Keratinocyte (primary cell): ENCODE data around the gene CCNY. TPM values are rescaled to one million over a fixed set of nuclear protein-coding genes. Genes with fewer than 3 reads are reported as not detected.

Experiments used
- DNase-seq: peaks from one replicate; pipeline ENCODE4 v3.0.0-alpha.2; 2011; ENCODE audit warnings: low read depth, missing footprints, low spot score
- FAIRE-seq: peaks from 2 replicates; lab custom pipeline; 2011; peaks lifted over from hg19 to GRCh38; lab: Jason Lieb, UNC
- H2AFZ ChIP-seq: 2 replicates; pipeline ENCODE4 v1.6.0; 2012; ENCODE audit warnings: low read length, control low read depth, inconsistent platforms; ENCODE audit not compliant: control insufficient read depth
- H3K27ac ChIP-seq: 2 replicates; pipeline ENCODE4 v1.5.1; 2011; ENCODE audit warnings: low read length; ENCODE audit not compliant: control insufficient read depth, insufficient read depth
- H3K27me3 ChIP-seq: 3 replicates; pipeline ENCODE4 v1.6.0; 2011; ENCODE audit warnings: low read length; ENCODE audit not compliant: control insufficient read depth, insufficient read depth; ENCODE audit errors: extremely low read depth
- H3K36me3 ChIP-seq, 2 experiments: 2 replicates in 1 of 2; 3 replicates in 1 of 2; pipeline ENCODE4 v1.5.1; 2011; ENCODE audit warnings: low read length in 2 of 2, mild to moderate bottlenecking in 1 of 2; ENCODE audit not compliant: control insufficient read depth in 2 of 2, insufficient read depth in 2 of 2; ENCODE audit errors: extremely low read depth in 1 of 2
- H3K4me1 ChIP-seq: 3 replicates; pipeline ENCODE4 v1.5.1; 2011; ENCODE audit warnings: low read length; ENCODE audit not compliant: control insufficient read depth, insufficient read depth; ENCODE audit errors: extremely low read depth
- H3K4me2 ChIP-seq: 3 replicates; pipeline ENCODE4 v1.6.0; 2011; ENCODE audit warnings: low read depth, low read length; ENCODE audit not compliant: control insufficient read depth, insufficient read depth; ENCODE audit errors: extremely low read depth
- H3K4me3 ChIP-seq, 3 experiments: fragments of 200-600 bp in 1 of 3; sonication (generic) in 1 of 3; 2 replicates in 2 of 3; 3 replicates in 1 of 3; pipeline ENCODE4 v1.5.1; 2011 to 2016; ENCODE audit warnings: low read length in 3 of 3, mild to moderate bottlenecking in 3 of 3, control low read depth in 2 of 3, inconsistent platforms in 1 of 3, low read depth in 1 of 3, mixed read lengths in 1 of 3, mixed run types in 1 of 3, moderate library complexity in 1 of 3; ENCODE audit not compliant: control insufficient read depth in 2 of 3, insufficient read depth in 2 of 3; ENCODE audit errors: extremely low read depth in 1 of 3
- H3K79me2 ChIP-seq: 2 replicates; pipeline ENCODE4 v1.6.0; 2012; ENCODE audit warnings: low read length; ENCODE audit not compliant: control insufficient read depth, insufficient read depth
- H3K9ac ChIP-seq: 3 replicates; pipeline ENCODE4 v1.6.0; 2011; ENCODE audit warnings: low read length; ENCODE audit not compliant: control insufficient read depth, insufficient read depth; ENCODE audit errors: extremely low read depth
- H3K9me1 ChIP-seq: 3 replicates; pipeline ENCODE4 v1.6.0; 2011; ENCODE audit warnings: low read length; ENCODE audit not compliant: control insufficient read depth, insufficient read depth; ENCODE audit errors: extremely low read depth
- H3K9me3 ChIP-seq: 2 replicates; pipeline ENCODE4 v1.5.1; 2012; ENCODE audit warnings: low read depth, low read length; ENCODE audit not compliant: control insufficient read depth
- H4K20me1 ChIP-seq: 3 replicates; pipeline ENCODE4 v1.6.0; 2011; ENCODE audit warnings: low read length; ENCODE audit not compliant: control insufficient read depth, insufficient read depth; ENCODE audit errors: extremely low read depth
- EZH2 ChIP-seq: IDR thresholded peaks from one replicate; pipeline ENCODE4 v1.6.1; 2012; ENCODE audit warnings: inconsistent platforms, mild to moderate bottlenecking, low read length, moderate library complexity
- dilution Hi-C: fragments of 300-500 bp; cut with MboI; formaldehyde crosslinking; loops from one replicate; pipeline ENCODE4 v1.7.0; 2020; ENCODE audit warnings: low sequenced_read_pairs; ENCODE audit not compliant: extremely low pct_ligation_motif_present
- polyA plus RNA-seq, 5 experiments: library from polyadenylated mRNA; depleted of rRNA in 3 of 5; stranded (reverse) in 3 of 5; stranded (forward) in 1 of 5; unstranded in 1 of 5; fragments of >200 nt; gene quantifications; 1 replicate in 1 of 5; 2 replicates in 3 of 5; 3 replicates in 1 of 5; pipeline versions ENCODE4 v1.2.1 to v1.2.3, GENCODE V29; 2011 to 2012; ENCODE audit warnings: missing spikeins in 2 of 5, low read depth in 1 of 5, low replicate concordance in 1 of 5
- TF ChIP-seq, protein P1 (sequence below), 3 experiments: IDR thresholded peaks in 1 of 3; conservative IDR thresholded peaks in 1 of 3; optimal IDR thresholded peaks in 1 of 3; 2 replicates in 2 of 3; 3 replicates in 1 of 3; pipeline versions ENCODE3 to v1.5.1; 2011; ENCODE audit warnings: low read length in 3 of 3, mild to moderate bottlenecking in 3 of 3, moderate library complexity in 2 of 3, control low read depth in 1 of 3, inconsistent platforms in 1 of 3; ENCODE audit not compliant: insufficient read depth in 2 of 3; ENCODE audit errors: extremely low read depth in 1 of 3

Gene CCNY
- polyA plus RNA-seq, 1 donor (not counting 4 experiments of a cell fraction or from before 2014, with no cell fraction given): 58.9 TPM

DNA sequence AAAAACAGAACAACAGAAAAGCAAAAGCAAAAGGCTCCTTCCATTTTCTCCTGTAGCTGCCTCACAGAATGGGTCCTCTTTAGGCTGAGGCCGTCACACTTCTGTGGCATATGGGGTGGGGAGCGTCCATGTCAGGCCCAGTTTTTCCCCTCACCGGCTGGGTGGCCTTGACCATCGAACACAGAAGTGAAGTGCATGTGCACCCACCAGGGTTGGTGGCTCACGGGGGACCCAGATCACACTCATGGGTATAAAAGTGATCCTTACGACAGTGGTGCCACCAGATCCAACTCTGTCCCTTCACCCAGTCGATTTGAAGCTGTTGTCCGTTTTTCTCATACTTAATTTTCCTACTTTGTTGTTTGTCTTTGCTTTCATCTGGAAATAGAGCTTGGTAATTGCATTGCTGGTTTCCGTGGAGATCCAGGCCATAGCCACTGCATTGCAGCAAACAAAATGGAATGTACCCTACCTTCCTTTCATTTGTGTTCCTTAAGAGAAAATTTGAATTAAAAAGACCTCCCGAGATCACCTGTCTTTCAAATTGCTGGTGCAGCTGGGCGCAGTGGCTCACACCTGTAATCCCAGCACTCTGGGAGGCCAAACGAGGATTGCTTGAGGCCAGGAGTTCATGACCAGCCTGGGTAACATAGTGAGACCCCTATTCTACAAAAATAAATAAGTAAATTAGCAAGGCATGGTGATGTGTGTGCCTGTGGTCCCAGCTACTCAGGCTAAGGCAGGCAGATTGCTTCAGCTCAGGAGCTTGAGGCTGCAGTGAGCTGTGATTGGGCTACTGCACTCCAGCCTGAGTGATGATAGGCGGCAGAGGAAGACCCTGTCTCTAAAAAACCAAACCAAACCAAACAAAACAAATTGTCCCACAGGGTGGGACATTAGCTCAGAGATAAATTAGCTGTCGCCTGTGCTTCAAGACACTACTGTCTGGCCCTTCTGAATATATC, 258.1 kb downstream of the CCNY start:
- DNase-seq (no peak), FAIRE-seq (no peak)
- H3K4me1 ChIP-seq: no peaks in the 10 kb centered on the region
- no peaks in the 10 kb centered on the region for H3K79me2 ChIP-seq
- H2AFZ ChIP-seq: no peak overlapping the region
- H3K9ac ChIP-seq: no peak overlapping the region
- no peaks in the 10 kb centered on the region for H3K27me3 ChIP-seq
- no peaks in the 10 kb centered on the region for H3K36me3 ChIP-seq
- no peaks in the 10 kb centered on the region for H3K9me3 ChIP-seq
- no peak overlapping the region for H3K4me3 ChIP-seq
- no peak for TF ChIP-seq EZH2
- TF ChIP-seq, protein P1, sequence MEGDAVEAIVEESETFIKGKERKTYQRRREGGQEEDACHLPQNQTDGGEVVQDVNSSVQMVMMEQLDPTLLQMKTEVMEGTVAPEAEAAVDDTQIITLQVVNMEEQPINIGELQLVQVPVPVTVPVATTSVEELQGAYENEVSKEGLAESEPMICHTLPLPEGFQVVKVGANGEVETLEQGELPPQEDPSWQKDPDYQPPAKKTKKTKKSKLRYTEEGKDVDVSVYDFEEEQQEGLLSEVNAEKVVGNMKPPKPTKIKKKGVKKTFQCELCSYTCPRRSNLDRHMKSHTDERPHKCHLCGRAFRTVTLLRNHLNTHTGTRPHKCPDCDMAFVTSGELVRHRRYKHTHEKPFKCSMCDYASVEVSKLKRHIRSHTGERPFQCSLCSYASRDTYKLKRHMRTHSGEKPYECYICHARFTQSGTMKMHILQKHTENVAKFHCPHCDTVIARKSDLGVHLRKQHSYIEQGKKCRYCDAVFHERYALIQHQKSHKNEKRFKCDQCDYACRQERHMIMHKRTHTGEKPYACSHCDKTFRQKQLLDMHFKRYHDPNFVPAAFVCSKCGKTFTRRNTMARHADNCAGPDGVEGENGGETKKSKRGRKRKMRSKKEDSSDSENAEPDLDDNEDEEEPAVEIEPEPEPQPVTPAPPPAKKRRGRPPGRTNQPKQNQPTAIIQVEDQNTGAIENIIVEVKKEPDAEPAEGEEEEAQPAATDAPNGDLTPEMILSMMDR (optimal IDR thresholded peaks at IDR 0.05 in 1 of 3, IDR thresholded peaks at IDR 0.05 in 1 of 3, conservative IDR thresholded peaks at IDR 0.05 in 1 of 3; ENCODE audit: extremely low read depth in 1 of 3, insufficient read depth in 2 of 3, low read length in 3 of 3): no peak
- H3K4me2 ChIP-seq: no peak overlapping the region
- dilution Hi-C loops: no loop called here
- no peak overlapping the region for H3K27ac ChIP-seq
- no peaks in the 10 kb centered on the region for H4K20me1 ChIP-seq
- H3K9me1 ChIP-seq: no peaks in the 10 kb centered on the region

DNA sequence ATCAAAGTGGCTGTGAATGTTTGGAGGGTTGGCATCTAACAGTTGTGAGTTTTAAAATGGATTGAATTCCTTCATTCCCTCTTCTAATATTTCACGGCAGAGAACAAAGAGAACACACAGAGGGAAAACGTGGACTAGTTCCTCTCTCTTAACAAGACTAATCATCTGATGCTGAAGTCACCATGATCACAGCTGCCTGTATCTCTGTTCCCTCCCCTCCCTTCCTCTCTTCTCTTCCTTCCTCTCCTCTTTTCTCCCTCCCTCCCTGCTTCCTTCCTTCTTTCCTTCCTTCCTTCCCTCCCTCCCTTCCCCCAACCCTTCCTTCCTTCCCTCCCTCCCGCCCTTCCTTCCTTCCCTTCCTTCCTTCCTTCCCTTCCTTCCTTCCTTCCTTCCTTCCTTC, 258.8 kb downstream of the CCNY start:
- H4K20me1 ChIP-seq: no peaks in the 10 kb centered on the region

More for the DNA sequence above, 258.8 kb downstream of the CCNY start:
- dilution Hi-C loops: no loop called here
- TF ChIP-seq EZH2: no peak
- TF ChIP-seq, protein P1 (optimal IDR thresholded peaks at IDR 0.05 in 1 of 3, IDR thresholded peaks at IDR 0.05 in 1 of 3, conservative IDR thresholded peaks at IDR 0.05 in 1 of 3; ENCODE audit: extremely low read depth in 1 of 3, insufficient read depth in 2 of 3, low read length in 3 of 3): no peak
- Histone ChIP-seq H2AFZ (no peak overlapping the region), H3K36me3 (no peaks in the 10 kb centered on the region), H3K9me3 (no peaks in the 10 kb centered on the region), H3K27me3 (no peaks in the 10 kb centered on the region), H3K4me3 (no peak overlapping the region), H3K9ac (no peak overlapping the region), H3K27ac (no peak overlapping the region), H3K4me2 (no peak overlapping the region), H3K79me2 (no peaks in the 10 kb centered on the region), H3K9me1 (no peaks in the 10 kb centered on the region), H3K4me1 (no peaks in the 10 kb centered on the region)
- no peak for DNase-seq
- no peak for FAIRE-seq
